SK-N-SH (cell line): Measurements from ENCODE around the gene VWA3B. TPM values are rescaled to one million over a fixed set of nuclear protein-coding genes. Genes with fewer than 3 reads are reported as not detected.

ENCODE experiments used
- CTCF ChIA-PET: fragments of 300-600, 350-600 bp; formaldehyde crosslinking; extraction: SDS; loops from one replicate; lab custom pipeline; 2021; lab: Yijun Ruan, JAX
- POLR2A ChIA-PET: fragments of 350-600 bp; sonication (Branson Sonifier 250); formaldehyde crosslinking; extraction: SDS; loops from one replicate; lab custom pipeline; 2020; ENCODE audit warnings: antibody characterized with exemption, inconsistent platforms; lab: Yijun Ruan, JAX
- DNase-seq: peaks from one replicate; pipeline ENCODE4 v3.0.0; 2012
- H2AFZ ChIP-seq: fragments of 200-600 bp; sonication (generic); 2 replicates; pipeline ENCODE4 v1.8.1; 2016; ENCODE audit warnings: antibody characterized with exemption, mild to moderate bottlenecking, low read depth
- H3F3A ChIP-seq: fragments of 200-600 bp; sonication (generic); replicated peaks from 2 replicates; pipeline ENCODE3; 2016; ENCODE audit warnings: antibody characterized with exemption, mild to moderate bottlenecking; ENCODE audit not compliant: insufficient read depth
- H3K27ac ChIP-seq, 2 experiments: fragments of 200-500 bp in 1 of 2; fragments of 200-600 bp in 1 of 2; sonication (Bioruptor generic) in 1 of 2; sonication (generic), shearing (Covaris generic) in 1 of 2; 2 replicates each; pipeline versions ENCODE4 v1.5.1 to v1.6.1; 2014 to 2016; ENCODE audit warnings: low read depth in 2 of 2, inconsistent platforms in 1 of 2, low read length in 1 of 2, mild to moderate bottlenecking in 1 of 2, mixed read lengths in 1 of 2
- H3K27me3 ChIP-seq: fragments of 200-600 bp; sonication (generic), shearing (Covaris generic); 2 replicates; pipeline ENCODE4 v1.6.1; 2016; ENCODE audit warnings: mixed run types; ENCODE audit not compliant: insufficient read depth
- H3K36me3 ChIP-seq, 2 experiments: fragments of 200-500 bp in 1 of 2; fragments of 200-600 bp in 1 of 2; sonication (Bioruptor generic) in 1 of 2; sonication (generic) in 1 of 2; replicated peaks in 1 of 2; 2 replicates each; pipeline versions ENCODE3 to v1.5.1; 2014 to 2016; ENCODE audit warnings: low read length in 1 of 2, mild to moderate bottlenecking in 1 of 2; ENCODE audit not compliant: insufficient read depth in 2 of 2, control insufficient read depth in 1 of 2
- H3K4me1 ChIP-seq, 2 experiments: fragments of 200-500 bp in 1 of 2; fragments of 200-600 bp in 1 of 2; sonication (Bioruptor generic) in 1 of 2; sonication (generic), shearing (Covaris generic) in 1 of 2; 2 replicates each; pipeline versions ENCODE4 v1.5.1 to v1.6.1; 2014 to 2016; ENCODE audit warnings: low read depth in 1 of 2, low read length in 1 of 2, mixed run types in 1 of 2; ENCODE audit not compliant: insufficient read depth in 2 of 2, control insufficient read depth in 1 of 2
- H3K4me2 ChIP-seq: fragments of 200-600 bp; sonication (generic), shearing (Covaris generic); 2 replicates; pipeline ENCODE4 v1.6.1; 2017; ENCODE audit warnings: mixed run types
- H3K4me3 ChIP-seq, 2 experiments: fragments of 200-500 bp in 1 of 2; fragments of 200-600 bp in 1 of 2; sonication (Bioruptor generic) in 1 of 2; sonication (generic), shearing (Covaris generic) in 1 of 2; 2 replicates each; pipeline versions ENCODE4 v1.5.1 to v1.8.1; 2014 to 2016; ENCODE audit warnings: low read depth in 2 of 2, inconsistent platforms in 1 of 2, low read length in 1 of 2, mild to moderate bottlenecking in 1 of 2, mixed read lengths in 1 of 2, moderate library complexity in 1 of 2
- H3K79me2 ChIP-seq: fragments of 200-600 bp; sonication (generic); 2 replicates; pipeline ENCODE4 v1.8.1; 2017; ENCODE audit warnings: mild to moderate bottlenecking; ENCODE audit not compliant: insufficient read depth
- H3K9ac ChIP-seq: fragments of 200-600 bp; sonication (generic); 2 replicates; pipeline ENCODE4 v1.6.1; 2017; ENCODE audit warnings: mixed run types
- H3K9me2 ChIP-seq: fragments of 200-600 bp; sonication (generic); 2 replicates; pipeline ENCODE4 v1.6.1; 2017; ENCODE audit warnings: mixed run types
- H3K9me3 ChIP-seq: fragments of 200-600 bp; sonication (generic); 2 replicates; pipeline ENCODE4 v1.6.1; 2017; ENCODE audit warnings: mixed run types, mild to moderate bottlenecking, moderate library complexity
- H4K20me1 ChIP-seq: fragments of 200-600 bp; sonication (generic); 2 replicates; pipeline ENCODE4 v1.6.1; 2017; ENCODE audit warnings: mild to moderate bottlenecking, mixed run types; ENCODE audit not compliant: insufficient read depth
- ELF1 ChIP-seq: IDR thresholded peaks from 2 replicates; pipeline ENCODE4 v1.4.0; 2012
- GATA2 ChIP-seq: sonication (generic); formaldehyde crosslinking; IDR thresholded peaks from 2 replicates; pipeline ENCODE4 v1.5.0; 2020; ENCODE audit warnings: mild to moderate bottlenecking, missing genetic modification reagents
- NFIC ChIP-seq: IDR thresholded peaks from 2 replicates; pipeline ENCODE4 v1.4.0; 2012; ENCODE audit warnings: borderline replicate concordance
- NRF1 ChIP-seq: IDR thresholded peaks from 2 replicates; pipeline ENCODE4 v1.6.1; 2012; ENCODE audit warnings: low read depth, mild to moderate bottlenecking, low read length
- RXRA ChIP-seq: IDR thresholded peaks from 2 replicates; pipeline ENCODE4 v1.4.0; 2012; ENCODE audit warnings: low read depth, mild to moderate bottlenecking, borderline replicate concordance
- SMC3 ChIP-seq: IDR thresholded peaks from 2 replicates; pipeline ENCODE4 v1.6.1; 2012; ENCODE audit warnings: low read depth, low read length, improper control_type of control experiment
- TEAD4 ChIP-seq: IDR thresholded peaks from 2 replicates; pipeline ENCODE4 v1.4.0; 2012; ENCODE audit warnings: mild to moderate bottlenecking, borderline replicate concordance; ENCODE audit not compliant: insufficient read depth
- WGBS: methylation state at CpG from one replicate; pipeline ENCODE4 v1.1.6; 2017; ENCODE audit warnings: low lambda C conversion rate; 5-methylcytosine and 5-hydroxymethylcytosine counted together
- polyA plus RNA-seq, 3 experiments: library from polyadenylated mRNA; depleted of rRNA; stranded (reverse); fragments of >200 nt; gene quantifications; 2 replicates each; pipeline ENCODE4 v1.2.3, GENCODE V29; 2012
- TF ChIP-seq, protein P1 (sequence below): fragments of 200-600 bp; sonication (generic); IDR thresholded peaks from 2 replicates; pipeline ENCODE4 v1.6.1; 2017; ENCODE audit warnings: antibody characterized with exemption, mild to moderate bottlenecking, moderate library complexity
- TF ChIP-seq, protein P2 (sequence below): IDR thresholded peaks from 2 replicates; pipeline ENCODE4 v1.6.1; 2012; ENCODE audit warnings: mild to moderate bottlenecking, low read depth, low read length, moderate library complexity

VWA3B gene
- polyA plus RNA-seq, 1 of the 3 experiments (the other 2 are of a cell fraction): not detected

DNA sequence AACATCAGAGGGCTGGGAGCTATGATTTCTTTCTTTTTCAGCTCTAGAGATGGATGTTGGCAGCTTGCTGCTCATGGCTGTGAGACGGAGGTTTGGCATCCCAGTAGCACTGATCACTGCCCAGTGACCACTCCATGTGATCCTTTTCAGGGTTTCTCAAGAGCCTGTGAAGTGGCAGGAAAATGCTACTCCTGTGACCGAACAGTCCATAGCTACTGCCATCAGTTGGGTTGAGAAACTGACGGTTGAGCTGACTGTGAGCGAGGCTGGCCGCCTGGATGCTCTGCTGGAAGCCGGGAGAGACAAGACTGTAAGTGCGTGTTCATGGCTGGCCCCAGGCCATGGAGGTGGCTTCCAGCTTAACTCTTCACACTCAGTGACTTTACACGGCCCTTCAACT, 34.2 kb downstream of the VWA3B start:
- Histone ChIP-seq H2AFZ (no peak overlapping the region), H3K27me3 (peaks cover 14% of the 10 kb centered on the region; the same call in 1 of the 2 replicates)
- WGBS: 58% methylated on average over 4 of the region's 8 CpGs

DNA sequence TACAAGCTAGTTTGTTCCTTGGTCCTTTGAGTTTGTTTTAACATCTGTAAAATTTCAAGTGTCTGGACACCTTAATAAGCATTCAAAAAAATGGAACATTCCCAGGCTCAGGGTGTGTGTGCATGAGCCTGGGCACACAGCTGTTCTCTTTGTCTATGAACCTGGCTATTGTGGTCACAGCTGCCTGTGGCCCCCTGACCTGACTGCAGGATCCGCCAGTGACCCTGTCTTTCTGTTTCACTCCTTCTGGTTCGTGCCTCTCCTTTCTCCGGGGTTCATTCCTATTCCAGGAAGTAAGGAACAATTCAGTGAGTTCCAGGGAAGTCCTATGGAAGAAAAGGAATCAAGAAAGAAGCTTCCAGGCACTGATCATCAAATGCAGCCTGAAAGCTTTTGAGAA, 35.6 kb downstream of the VWA3B start:
- Histone ChIP-seq H4K20me1 (no peaks in the 10 kb centered on the region), H3F3A (no peaks in the 10 kb centered on the region), H3K9ac (no peak overlapping the region), H3K4me1 (no peaks in the 10 kb centered on the region), H3K4me2 (no peak overlapping the region), H3K9me3 (no peaks in the 10 kb centered on the region), H3K36me3 (no peaks in the 10 kb centered on the region), H3K27me3 (peaks cover 14% of the 10 kb centered on the region; the same call in 1 of the 2 replicates), H3K27ac (no peak overlapping the region), H3K4me3 (no peak overlapping the region), H2AFZ (no peak overlapping the region), H3K9me2 (no peaks in the 10 kb centered on the region), H3K79me2 (no peaks in the 10 kb centered on the region)
- CTCF ChIA-PET: no interaction called here
- TF ChIP-seq NFIC (no peak), GATA2 (CRISPR knock-in tag) (no peak), RXRA (no peak), TEAD4 (no peak)
- WGBS: 47% methylated on average over 3 of the region's 3 CpGs
- no peak for DNase-seq
- POLR2A ChIA-PET: no interaction called here

More for the DNA sequence above, 34.2 kb downstream of the VWA3B start:
- H3K4me1 ChIP-seq: no peaks in the 10 kb centered on the region
- no peak overlapping the region for H3K9ac ChIP-seq
- TF ChIP-seq ELF1: no peak
- TF ChIP-seq, protein P1, sequence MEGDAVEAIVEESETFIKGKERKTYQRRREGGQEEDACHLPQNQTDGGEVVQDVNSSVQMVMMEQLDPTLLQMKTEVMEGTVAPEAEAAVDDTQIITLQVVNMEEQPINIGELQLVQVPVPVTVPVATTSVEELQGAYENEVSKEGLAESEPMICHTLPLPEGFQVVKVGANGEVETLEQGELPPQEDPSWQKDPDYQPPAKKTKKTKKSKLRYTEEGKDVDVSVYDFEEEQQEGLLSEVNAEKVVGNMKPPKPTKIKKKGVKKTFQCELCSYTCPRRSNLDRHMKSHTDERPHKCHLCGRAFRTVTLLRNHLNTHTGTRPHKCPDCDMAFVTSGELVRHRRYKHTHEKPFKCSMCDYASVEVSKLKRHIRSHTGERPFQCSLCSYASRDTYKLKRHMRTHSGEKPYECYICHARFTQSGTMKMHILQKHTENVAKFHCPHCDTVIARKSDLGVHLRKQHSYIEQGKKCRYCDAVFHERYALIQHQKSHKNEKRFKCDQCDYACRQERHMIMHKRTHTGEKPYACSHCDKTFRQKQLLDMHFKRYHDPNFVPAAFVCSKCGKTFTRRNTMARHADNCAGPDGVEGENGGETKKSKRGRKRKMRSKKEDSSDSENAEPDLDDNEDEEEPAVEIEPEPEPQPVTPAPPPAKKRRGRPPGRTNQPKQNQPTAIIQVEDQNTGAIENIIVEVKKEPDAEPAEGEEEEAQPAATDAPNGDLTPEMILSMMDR: no peak
- TF ChIP-seq NRF1: no peak
- TF ChIP-seq, protein P2, sequence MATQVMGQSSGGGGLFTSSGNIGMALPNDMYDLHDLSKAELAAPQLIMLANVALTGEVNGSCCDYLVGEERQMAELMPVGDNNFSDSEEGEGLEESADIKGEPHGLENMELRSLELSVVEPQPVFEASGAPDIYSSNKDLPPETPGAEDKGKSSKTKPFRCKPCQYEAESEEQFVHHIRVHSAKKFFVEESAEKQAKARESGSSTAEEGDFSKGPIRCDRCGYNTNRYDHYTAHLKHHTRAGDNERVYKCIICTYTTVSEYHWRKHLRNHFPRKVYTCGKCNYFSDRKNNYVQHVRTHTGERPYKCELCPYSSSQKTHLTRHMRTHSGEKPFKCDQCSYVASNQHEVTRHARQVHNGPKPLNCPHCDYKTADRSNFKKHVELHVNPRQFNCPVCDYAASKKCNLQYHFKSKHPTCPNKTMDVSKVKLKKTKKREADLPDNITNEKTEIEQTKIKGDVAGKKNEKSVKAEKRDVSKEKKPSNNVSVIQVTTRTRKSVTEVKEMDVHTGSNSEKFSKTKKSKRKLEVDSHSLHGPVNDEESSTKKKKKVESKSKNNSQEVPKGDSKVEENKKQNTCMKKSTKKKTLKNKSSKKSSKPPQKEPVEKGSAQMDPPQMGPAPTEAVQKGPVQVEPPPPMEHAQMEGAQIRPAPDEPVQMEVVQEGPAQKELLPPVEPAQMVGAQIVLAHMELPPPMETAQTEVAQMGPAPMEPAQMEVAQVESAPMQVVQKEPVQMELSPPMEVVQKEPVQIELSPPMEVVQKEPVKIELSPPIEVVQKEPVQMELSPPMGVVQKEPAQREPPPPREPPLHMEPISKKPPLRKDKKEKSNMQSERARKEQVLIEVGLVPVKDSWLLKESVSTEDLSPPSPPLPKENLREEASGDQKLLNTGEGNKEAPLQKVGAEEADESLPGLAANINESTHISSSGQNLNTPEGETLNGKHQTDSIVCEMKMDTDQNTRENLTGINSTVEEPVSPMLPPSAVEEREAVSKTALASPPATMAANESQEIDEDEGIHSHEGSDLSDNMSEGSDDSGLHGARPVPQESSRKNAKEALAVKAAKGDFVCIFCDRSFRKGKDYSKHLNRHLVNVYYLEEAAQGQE: no peak
- no peak for TF ChIP-seq SMC3
- no peaks in the 10 kb centered on the region for H3K9me3 ChIP-seq
- POLR2A ChIA-PET: no interaction called here
- no peak overlapping the region for H3K27ac ChIP-seq
- CTCF ChIA-PET: no interaction called here
- H3K9me2 ChIP-seq: no peaks in the 10 kb centered on the region
- H4K20me1 ChIP-seq: no peaks in the 10 kb centered on the region
- H3F3A ChIP-seq: no peaks in the 10 kb centered on the region
- no peaks in the 10 kb centered on the region for H3K79me2 ChIP-seq
- H3K36me3 ChIP-seq: no peaks in the 10 kb centered on the region
- no peak overlapping the region for H3K4me3 ChIP-seq
- no peak overlapping the region for H3K4me2 ChIP-seq
- no peak for DNase-seq
